LHCN-M2 (cell line): ENCODE results near the gene ARHGEF1. TPM values are rescaled to one million over a fixed set of nuclear protein-coding genes. Genes with fewer than 3 reads are reported as not detected.

Experiments
- DNase-seq: peaks from one replicate; pipeline ENCODE4 v3.0.0-alpha.2; 2012; ENCODE audit warnings: low read depth
- total RNA-seq: library from RNA; depleted of rRNA; stranded (reverse); fragments of >200 nt; gene quantifications from 2 replicates; pipeline ENCODE4 v1.2.3, GENCODE V29; 2014

ARHGEF1 gene
- total RNA-seq, 1 experiment from 2014 or later, result 58.2 TPM

DNA sequence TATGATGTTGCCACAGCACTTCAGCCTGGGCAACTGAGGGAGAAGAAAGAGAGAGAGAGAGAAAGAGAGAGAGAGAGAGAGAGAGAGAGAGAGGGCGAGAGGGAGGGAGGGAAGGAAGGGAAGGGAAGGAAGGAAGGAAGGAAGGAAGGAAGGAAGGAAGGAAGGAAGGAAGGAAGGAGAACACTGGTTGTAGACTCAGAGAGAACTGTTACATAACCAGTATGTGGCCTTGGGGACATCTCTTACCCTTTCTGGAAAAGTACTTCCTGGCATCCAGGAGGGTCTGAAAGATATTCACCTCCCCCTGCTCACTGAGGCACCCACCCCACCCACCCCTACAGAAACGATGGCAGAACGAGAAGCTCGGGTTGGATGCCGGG, 2.7 kb upstream of the ARHGEF1 start:
- DNase-seq, result no peak

DNA sequence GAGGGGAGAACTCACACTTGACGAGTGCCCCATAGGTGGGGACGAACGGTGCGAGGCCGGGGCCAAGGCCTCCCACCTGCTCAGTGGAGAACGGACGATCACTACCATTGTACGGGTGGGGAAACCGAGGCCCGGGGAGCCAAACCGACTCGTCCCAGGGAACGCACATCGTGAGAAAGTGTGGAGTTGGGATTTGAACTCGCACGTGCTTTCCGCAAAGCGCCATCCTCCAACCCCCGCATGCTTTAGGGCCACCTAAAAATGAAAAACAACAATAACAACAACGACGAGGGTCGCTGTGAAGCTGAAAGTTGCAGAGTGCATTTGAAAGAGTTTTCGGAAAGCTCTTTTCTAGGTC, 458 bp downstream of the ARHGEF1 start:
- DNase-seq, result no peak

DNA sequence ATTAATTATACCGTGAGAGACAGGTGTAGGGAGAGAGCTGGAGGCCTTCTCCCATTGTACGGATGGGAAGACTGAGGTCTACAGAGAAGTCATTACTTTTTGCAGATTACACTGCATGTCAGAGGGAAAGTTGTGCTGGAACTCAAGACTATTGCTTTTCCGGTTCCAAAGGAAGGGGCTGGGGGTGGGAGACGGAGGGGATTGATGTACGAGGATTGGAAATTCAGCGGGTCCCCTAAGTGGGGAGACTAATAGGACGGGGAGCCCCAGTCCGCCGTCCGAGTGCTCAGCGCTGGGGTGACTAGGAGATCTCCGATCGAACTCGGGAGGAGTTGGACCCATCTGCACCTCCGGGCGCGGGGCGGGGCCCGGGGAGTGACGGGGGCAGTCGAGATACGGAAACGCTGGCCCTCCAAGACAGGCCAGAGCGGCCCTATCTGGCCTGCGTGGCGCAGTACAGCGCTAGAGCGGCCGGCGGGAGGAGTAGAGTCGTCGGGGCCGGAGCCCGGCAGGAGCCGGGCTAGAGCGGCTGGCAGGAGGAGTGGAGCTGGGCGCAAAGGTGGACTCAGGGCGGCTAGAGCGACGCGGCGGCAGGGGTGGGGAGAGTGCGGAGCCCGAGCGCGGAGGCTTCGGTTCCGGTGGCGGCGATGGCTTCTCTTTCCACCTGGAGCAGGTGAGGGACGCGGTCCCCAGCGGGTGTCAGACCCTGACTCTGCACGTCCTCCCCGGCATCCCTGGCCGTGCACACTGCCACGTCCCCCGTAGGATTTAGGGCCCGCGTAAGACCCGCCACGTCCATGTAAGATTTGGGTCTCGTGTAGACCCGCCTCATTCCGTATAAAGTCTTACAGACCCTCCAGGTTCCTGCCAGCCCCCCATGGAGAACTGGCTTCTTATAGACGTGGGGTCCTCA, 1.1 kb downstream of the ARHGEF1 start:
- peak; percentile 95 for DNase-seq

DNA sequence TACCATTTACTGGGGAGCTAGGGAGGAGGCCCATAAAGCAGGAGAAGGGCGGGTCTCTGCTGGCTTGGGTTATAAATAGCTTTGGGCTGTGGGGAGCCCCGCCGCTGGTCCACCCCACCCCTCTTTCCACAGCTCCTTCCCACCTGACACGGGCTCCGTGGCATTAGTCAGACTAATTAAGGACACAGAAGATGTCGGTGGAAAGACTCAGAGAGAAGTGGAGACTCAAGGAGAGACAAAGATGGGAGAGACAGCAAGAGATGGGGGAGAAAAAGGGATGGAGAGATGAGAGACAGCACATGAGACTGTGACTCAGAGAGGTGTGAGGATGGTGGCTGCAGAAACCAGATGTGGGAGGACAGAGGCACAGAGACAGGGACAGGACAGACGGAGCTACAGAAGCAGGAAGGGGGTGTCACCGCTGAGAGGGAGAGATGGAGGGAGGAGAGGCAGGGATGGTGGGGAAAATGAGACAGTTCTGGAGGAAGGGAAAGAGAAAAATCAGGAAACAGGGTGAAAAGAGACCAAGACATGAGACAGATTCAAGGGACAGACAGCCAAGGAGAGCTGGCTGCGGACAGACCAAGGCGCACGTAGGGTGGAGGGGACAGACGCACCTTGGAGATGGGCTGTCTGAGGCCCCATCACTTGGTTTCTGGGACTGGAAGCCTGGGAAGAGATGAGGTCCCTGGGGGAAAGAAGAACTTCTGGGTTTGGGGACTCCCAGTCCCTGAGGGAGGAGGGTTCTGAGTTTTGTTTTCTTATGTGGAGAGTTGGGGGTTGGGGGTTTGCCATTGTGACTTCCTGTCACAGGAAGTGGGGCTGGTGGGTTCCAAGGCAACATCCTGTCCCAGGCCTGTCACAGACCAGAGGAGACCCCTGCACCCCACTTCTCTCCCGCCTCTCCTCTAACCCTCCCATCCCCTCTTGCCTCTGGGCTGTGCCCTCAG, 4.1 kb downstream of the ARHGEF1 start:
- no peak for DNase-seq

DNA sequence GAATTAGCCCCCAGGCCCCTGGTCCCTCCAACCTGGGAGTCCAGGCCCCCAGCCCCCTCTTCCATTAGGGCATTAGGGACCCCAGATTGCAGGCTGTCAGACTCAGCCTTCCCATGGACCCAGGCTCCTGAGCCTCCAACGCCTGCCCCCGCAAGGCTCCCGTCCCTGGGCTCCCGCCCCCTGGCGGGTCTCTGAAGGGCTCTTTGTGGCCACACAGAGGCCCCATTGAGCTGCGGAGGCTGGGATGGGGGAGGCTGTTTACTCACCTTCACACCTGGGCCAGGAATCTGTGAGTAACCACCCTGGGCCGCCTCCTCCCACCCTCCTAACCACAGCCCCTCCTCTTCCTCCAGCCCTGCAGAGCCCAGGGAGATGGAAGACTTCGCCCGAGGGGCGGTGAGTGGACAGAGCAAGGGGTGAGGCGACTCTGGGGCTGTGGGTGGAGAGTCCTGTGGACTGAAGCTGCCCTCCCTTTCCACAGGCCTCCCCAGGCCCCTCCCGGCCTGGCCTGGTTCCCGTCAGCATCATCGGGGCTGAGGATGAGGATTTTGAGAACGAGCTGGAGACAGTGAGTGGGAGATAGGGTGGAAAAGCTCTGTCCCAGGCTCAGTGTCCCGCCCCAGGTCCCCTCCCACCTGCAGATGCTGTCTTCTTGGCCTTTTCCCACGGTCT, 4.9 kb downstream of the ARHGEF1 start:
- no peak for DNase-seq

DNA sequence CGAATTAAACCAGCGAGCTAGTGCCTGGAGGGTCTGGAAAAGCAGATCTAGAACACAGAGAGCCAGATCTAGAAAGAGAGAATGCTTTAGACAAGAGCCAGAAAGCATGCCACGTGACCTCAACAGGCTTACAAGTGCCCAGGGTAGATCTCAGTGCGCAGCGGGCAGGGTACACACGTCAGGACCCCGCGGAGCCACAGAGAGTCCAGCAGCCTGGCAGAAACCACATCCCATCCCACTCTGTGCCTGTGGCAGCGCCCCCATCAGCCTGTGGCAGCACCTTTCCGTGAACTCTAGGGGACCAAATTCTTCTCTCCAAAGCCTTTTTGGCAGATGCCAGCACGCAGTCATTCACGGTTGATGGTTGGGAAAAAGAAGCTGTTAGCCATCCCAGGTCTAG, 5.9 kb downstream of the ARHGEF1 start:
- DNase-seq, result no peak

DNA sequence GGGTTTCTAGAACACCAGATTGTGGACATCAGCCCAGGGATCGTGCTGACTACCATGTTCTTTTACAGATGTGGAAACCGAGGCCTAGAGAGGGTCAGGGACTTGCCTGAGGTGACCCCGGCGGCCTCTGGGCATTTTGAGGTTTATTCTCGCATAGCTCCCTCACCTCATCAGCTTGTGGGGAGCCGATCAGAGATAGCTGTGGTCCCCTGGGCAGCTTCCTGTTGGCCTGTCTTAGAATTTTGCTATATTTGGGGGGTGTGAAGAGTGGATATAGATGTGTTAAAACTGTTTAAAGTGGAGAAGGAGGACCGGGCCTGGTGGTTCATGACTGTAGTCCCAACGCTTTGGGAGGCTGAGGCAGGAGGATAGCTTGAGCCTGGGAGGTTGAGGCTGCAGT, 6.9 kb downstream of the ARHGEF1 start:
- no peak for DNase-seq

DNA sequence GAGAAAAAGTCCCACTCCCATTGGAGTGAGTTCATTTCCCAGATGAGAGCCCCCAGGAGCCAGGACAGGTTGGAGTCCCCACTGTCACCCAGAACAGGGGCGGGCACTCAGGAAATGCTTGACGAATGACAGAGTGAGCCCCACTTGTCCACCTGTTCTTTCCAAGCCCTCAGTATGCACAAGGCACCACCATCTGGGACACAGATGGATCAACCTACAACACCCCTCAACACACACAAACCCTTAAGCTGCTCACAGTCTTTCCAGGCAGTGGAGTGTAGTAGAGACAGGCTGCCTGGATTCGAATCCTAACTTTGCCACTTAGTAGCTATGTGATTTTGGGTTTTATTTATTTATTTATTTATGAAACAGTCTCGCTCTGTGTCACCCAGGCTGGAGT, 8.0 kb downstream of the ARHGEF1 start:
- no peak for DNase-seq

DNA sequence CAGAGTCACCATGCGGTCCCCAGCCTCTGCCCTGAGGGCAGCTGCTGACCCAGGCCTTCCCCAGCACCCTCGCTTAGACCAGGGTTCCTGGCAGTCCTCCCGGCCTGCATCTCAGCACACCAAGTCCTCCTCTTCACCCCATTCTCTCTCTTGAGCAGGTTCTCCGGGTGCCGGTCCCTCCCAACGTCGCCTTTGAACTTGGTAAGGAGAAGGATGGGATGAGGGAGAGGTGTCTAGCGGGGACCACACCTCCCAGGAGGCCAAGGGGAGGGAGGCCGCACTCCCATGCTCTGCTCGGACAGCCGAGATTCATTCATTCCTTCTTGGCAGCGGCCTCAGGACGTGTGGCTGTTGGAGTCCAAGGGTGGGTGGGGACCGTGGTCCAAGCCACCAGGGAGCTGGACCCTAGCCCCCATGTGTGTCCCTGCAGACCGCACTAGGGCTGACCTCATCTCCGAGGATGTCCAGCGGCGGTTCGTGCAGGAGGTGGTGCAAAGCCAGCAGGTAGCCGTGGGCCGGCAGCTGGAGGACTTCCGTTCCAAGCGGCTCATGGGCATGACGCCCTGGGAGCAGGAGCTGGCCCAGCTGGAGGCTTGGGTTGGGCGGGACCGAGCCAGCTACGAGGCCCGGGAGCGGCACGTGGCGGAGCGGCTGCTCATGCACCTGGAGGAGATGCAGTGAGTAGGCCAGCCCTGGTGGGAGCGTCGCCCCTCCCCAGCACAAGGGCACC, 9.4 kb downstream of the ARHGEF1 start:
- no peak for DNase-seq

DNA sequence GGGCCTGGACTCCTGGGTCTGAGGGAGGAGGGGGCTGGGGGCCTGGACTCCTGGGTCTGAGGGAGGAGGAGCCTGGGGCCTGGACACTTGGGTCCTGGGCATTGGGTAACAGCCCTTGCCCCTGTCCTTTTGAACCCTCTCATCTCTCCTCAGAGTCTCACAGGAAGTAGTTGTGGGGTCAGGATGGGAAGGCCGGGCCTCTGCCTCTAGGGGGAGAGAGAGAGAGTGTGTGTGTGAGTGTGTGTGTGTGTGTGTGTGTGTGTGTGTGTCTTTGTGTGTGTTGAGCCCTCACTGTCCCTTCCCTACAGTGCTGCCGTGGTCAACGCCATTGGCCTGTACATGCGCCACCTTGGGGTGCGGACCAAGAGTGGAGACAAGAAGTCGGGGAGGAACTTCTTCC, 10.9 kb downstream of the ARHGEF1 start:
- DNase-seq, result peak; percentile 40

DNA sequence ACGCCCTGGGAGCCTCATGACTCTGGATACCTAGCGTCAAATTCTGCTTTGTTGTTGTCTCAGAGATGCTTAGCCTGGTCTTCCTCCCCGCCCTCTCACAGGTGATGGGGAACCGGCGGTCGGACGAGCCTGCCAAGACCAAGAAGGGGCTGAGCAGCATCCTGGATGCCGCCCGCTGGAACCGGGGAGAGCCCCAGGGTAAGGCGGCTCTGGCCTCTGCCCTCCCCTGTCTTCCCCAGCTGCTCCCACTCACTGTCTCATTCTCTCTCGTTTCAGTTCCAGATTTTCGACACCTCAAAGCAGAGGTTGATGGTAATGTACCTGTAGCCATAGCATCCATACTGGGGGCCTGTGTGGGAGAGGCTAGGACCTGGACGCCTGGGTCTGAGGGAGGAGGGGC, 11.4 kb downstream of the ARHGEF1 start:
- DNase-seq, result no peak

DNA sequence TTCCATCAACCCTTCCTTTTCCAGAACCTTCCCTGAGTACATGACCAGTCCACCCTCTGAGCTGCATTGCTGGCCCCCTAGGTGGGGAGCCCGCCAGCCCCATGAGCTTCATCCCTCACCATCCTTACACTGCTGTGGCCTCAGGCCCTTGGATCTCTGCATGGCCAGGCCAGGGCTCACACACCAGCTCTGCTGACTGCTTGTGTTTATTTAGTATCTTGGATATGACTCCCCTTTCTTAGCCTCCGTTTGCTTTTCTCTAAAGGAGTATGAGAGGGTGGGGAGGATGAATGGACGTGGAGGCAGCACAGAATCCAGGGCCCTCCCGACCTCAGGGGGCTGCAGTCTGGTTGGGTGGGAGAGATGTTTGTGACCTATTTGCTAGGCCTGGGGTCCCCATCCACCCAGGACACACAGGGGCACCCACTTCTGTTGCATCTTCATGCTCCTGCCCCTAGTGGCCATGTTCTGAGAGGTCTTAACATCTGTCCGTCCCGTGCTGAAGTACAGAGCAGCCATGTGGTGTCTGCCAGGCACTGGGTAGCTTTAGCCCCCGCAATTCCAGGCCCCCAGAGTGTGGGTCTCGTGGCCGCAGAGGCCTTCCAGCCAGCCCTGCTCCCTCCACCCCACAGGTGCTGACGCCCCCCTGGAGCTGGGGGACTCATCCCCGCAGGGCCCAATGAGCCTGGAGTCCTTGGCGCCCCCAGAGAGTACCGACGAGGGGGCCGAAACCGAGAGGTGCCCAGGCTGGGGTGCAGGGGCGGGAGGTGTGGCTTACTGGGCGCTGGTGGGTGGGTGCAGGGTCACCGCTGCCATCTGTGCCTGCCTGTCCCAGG, 13.0 kb downstream of the ARHGEF1 start:
- DNase-seq, result no peak

DNA sequence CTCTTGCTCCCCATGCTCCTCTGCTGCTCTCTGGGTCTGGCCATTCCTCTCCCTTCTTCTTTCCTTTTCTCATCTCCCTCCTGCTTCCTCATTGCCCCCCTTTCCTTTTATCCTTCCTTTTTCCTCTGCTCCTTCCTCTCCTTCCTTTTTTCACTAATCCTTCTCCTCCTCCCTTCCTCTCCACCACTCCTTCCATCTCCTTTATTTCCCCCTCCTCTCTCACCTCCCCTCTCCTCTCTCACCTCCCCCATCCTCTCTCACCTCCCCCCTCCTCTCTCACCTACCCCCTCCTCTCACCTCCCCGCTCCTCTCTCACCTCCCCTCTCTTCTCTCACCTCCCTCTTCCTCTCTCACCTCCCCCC, 13.6 kb downstream of the ARHGEF1 start:
- DNase-seq, result no peak

DNA sequence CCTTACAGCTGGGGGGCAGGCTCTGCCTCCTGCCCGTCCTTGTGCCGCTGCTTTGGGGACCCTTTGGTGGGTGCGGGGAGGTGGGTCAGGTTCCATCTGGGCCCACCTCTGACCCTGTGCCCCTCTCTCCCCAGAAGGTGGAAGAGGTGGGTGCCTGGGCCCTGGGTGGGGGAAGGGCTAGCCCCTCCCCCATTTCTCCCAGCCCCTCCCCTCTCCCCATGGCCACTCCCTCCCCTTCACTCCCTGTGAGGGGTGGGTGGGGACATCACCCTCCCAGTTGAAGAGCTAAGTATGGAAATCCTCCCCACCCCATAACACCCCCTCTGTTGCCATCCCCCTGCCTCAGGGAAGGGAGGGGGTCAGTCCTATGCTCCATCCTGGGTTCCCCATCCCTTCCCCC, 14.2 kb downstream of the ARHGEF1 start:
- no peak for DNase-seq

DNA sequence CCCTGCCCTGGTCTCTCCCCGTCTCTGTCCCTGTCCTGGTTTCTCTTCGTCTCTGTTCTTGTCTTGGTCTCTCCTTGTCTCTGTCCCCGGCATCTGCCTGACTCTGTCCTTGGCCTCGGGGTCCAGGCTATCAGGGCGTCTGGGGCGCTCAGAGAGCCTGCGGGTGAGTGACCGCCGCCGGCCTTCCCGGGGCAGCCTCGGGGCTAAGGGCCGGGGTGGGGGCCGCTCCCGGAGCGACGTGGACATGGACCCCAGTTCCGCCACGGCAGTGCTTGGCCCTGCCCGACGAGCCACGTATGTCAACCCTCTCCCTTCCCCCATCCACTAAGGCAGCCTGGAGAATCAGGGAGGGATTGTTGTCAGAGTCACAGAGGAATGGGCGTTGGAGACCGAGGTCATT, 14.8 kb downstream of the ARHGEF1 start:
- no peak for DNase-seq

DNA sequence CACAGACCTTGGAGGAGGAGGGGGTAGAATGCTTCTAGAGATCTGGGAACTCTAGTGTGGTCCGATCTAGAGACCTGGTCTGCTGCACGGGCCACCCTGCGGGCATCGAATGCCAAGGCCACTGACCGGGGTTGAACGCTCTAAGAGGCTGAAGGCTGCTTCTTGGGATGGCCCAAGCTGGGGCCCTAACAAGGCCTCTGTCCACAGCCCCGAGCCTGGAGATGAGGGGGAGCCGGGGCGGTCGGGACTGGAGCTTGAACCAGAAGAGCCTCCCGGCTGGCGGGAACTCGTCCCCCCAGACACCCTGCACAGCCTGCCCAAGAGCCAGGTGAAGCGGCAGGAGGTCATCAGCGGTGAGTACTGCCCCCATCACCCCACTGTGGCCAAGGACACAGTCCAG, 15.3 kb downstream of the ARHGEF1 start:
- no peak for DNase-seq

DNA sequence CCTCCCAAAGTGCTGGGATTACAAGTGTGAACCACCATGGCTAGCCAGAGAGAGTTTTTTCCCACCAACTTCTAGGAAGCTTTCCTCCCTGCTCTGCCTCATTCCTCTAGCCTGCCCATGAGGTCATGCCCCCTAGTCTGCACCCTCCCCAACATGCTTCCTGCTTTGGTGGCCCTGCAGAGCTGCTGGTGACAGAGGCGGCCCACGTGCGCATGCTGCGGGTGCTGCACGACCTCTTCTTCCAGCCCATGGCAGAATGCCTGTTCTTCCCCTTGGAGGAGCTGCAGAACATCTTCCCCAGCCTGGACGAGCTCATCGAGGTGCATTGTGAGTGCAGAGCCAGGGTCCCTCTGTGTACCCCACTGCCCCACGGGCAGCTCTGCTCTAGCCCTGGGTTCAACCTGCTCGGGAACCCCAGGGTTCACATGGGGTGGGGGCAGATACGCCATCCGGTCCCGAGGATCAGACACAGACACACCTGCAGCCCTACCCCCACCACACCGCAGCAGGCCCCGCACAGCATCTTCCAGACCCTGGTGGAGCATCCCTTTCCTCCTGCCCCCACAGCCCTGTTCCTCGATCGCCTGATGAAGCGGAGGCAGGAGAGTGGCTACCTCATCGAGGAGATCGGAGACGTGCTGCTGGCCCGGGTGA, 18.9 kb downstream of the ARHGEF1 start:
- no peak for DNase-seq

DNA sequence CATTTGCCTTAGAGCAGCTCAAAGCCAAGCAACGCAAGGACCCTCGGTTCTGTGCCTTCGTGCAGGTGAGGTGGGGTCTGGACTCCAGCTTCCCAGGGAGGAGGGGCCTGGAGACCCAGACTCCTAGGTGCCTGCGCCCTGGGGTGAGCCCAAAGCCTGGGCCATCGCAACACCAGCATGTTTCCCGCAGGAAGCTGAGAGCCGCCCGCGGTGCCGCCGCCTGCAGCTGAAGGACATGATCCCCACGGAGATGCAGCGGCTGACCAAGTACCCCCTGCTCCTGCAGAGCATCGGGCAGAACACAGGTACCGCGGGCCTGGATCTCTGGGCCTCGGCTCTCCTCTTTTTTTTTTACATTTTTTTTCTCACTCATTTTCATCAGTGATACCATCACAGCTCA, 19.6 kb downstream of the ARHGEF1 start:
- DNase-seq, result no peak

DNA sequence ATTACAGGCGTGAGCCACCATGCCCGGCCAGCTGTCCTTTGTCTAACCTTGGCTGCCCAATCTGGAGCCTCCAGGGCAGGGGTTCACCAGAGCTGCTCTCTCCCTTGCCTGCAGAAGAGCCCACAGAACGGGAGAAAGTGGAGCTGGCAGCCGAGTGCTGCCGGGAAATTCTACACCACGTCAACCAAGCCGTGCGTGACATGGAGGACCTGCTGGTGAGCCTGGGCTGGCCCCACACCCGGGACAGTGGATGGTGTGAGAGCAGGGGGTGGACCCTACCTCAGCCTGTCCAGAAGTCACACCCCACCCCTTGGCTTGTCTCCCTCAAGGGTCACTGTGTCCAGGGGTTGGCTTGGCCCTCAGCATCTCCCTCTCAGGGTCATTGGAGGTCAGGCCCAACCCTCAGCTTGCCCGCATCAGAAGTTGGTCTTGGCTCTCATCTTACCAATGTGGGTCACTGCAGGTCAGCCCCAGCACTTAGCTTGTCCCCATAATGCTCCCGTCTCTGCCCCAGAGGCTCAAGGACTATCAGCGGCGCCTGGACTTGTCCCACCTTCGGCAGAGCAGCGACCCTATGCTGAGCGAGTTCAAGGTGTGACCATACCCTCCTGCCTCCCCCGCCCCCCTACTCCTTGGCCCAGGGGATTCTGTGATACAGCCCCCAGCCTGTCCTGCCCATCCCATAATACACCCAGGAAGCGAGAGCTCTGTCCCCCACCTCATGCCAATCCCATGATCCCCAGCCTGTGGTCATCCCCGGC, 20.4 kb downstream of the ARHGEF1 start:
- no peak for DNase-seq
